T47D (cell line): Measurements from ENCODE around the gene ZNF8.
"Not testable (repeated sequence)": the region's sequence is repeated elsewhere in the genome, so short reads cannot be mapped to it uniquely, and the experiment has no call there.

Source experiments
- DNase-seq, 2 experiments: peaks; one replicate each; pipeline versions ENCODE4 v3.0.0 to v3.0.0-alpha.2; 2011 to 2012; ENCODE audit warnings: low read depth in 1 of 2, low spot score in 1 of 2
- JUND ChIP-seq: IDR thresholded peaks from 2 replicates; pipeline ENCODE4 v1.6.1; 2012; ENCODE audit warnings: low read depth
- in situ Hi-C: cut with HindIII; loops from 2 replicates; pipeline ENCODE4 v1.10.0; 2016; ENCODE audit warnings: low sequenced_read_pairs, low pct_unique_long_range_greater_than_20kb

The ZNF8 gene

GRCh38 chr19:58305932-58306323 lies 27.2 kb downstream of the ZNF8 start:
- in situ Hi-C loops, result no loop called here
- no peak for DNase-seq
- no peak for TF ChIP-seq JUND

GRCh38 chr19:58307736-58308135 lies 29.0 kb downstream of the ZNF8 start:
- in situ Hi-C loops, result no loop called here
- no peak for TF ChIP-seq JUND
- no peak for DNase-seq

- DNase-seq, result peak in 1 of 2 experiments; percentile 46
- in situ Hi-C loops, result not testable (repeated sequence)
Measured at GRCh38 chr19:58310685-58311084, 31.9 kb downstream of the ZNF8 start.

- in situ Hi-C loops, result no loop called here
- no peak for DNase-seq
Measured at GRCh38 chr19:58311345-58311865, 32.6 kb downstream of the ZNF8 start.

GRCh38 chr19:58315580-58315979 lies 36.8 kb downstream of the ZNF8 start:
- TF ChIP-seq JUND, result no peak
- no peak for DNase-seq
- in situ Hi-C loops, result no loop called here

More at GRCh38 chr19:58311345-58311865, 32.6 kb downstream of the ZNF8 start:
- no peak for TF ChIP-seq JUND

- DNase-seq, result peak in 1 of 2 experiments; percentile 67
- no peak for TF ChIP-seq JUND
- in situ Hi-C loops, result no loop called here
Measured at GRCh38 chr19:58317476-58318072, 38.8 kb downstream of the ZNF8 start.

GRCh38 chr19:58318297-58318696 lies 39.5 kb downstream of the ZNF8 start:
- no peak for TF ChIP-seq JUND
- no peak for DNase-seq
- in situ Hi-C loops, result no loop called here

- no peak for TF ChIP-seq JUND
- no peak for DNase-seq
- in situ Hi-C loops, result no loop called here
Measured at GRCh38 chr19:58319241-58319640, 40.5 kb downstream of the ZNF8 start.

- DNase-seq, result no peak
- in situ Hi-C loops, result no loop called here
- no peak for TF ChIP-seq JUND
Measured at GRCh38 chr19:58325311-58326022, 46.7 kb downstream of the ZNF8 start.

GRCh38 chr19:58326501-58326913 lies 47.8 kb downstream of the ZNF8 start:
- no peak for DNase-seq
- in situ Hi-C loops, result no loop called here
- no peak for TF ChIP-seq JUND

GRCh38 chr19:58326914-58327726 lies 48.4 kb downstream of the ZNF8 start, which contains the start of gene ZSCAN22:
ZSCAN22 (plus strand) TSS chr19:58326994; CDS start chr19:58334803, 7,809 bp downstream.
- TF ChIP-seq JUND, result no peak
- in situ Hi-C loops, result no loop called here
- peak; percentile 84 to 95 for DNase-seq

- TF ChIP-seq JUND, result no peak
- in situ Hi-C loops, result no loop called here
- DNase-seq, result no peak
Measured at GRCh38 chr19:58328999-58329398, 50.2 kb downstream of the ZNF8 start.

- TF ChIP-seq JUND, result no peak
- in situ Hi-C loops, result no loop called here
Measured at GRCh38 chr19:58330458-58330857, 51.7 kb downstream of the ZNF8 start.

More at GRCh38 chr19:58330458-58330857, 51.7 kb downstream of the ZNF8 start:
- DNase-seq, result no peak
